Posterior cingulate gyrus (tissue), 11 donors: ENCODE measurements around the gene TTLL11.
A peak's percentile ranks its signal among the peaks of the same experiment; 100 is the strongest.

Experiments
- DNase-seq, 10 donors: peaks; one replicate each; pipeline versions ENCODE4 v3.0.0 to v3.0.0-alpha.2; 2020 to 2021; ENCODE audit warnings: mixed read lengths in 3 of 10
- intact Hi-C: fragments of 100-400 bp; cut with DNase I; formaldehyde crosslinking; loops from one replicate; pipeline ENCODE4 v1.15.1; 2023

The TTLL11 gene

GRCh38 chr9:122092611-122093506 is at the start of gene TTLL11:
TSS of gene TTLL11 (minus strand) at chr9:122093308. CDS start at chr9:122093148, 160 bp downstream.
- DNase-seq = peak; percentile 96 to 100 (median 98)
- intact Hi-C loops = loop anchor here (10.0 kb wide), 2 partner anchors 722 to 812 kb away; partner anchors contain the start of gene RC3H2

GRCh38 chr9:122141671-122142070 is 48.6 kb upstream of the TTLL11 start:
- no peak for DNase-seq
- intact Hi-C loops = no loop called here

GRCh38 chr9:122140368-122141193 is 47.5 kb upstream of the TTLL11 start:
- no peak for DNase-seq
- intact Hi-C loops = no loop called here

GRCh38 chr9:122138560-122139268 is 45.6 kb upstream of the TTLL11 start:
- peak in 1 of 10 donors; percentile 46 for DNase-seq
- intact Hi-C loops = no loop called here

- intact Hi-C loops = no loop called here
Measured at GRCh38 chr9:122135529-122135859, 42.4 kb upstream of the TTLL11 start.

GRCh38 chr9:122134822-122135528 is 41.9 kb upstream of the TTLL11 start:
- intact Hi-C loops = no loop called here
- DNase-seq = no peak

More at GRCh38 chr9:122135529-122135859, 42.4 kb upstream of the TTLL11 start:
- peak in 1 of 10 donors; percentile 51 for DNase-seq

GRCh38 chr9:122133984-122134535 is 41.0 kb upstream of the TTLL11 start:
- no peak for DNase-seq
- intact Hi-C loops = no loop called here

- DNase-seq = peak in 1 of 10 donors; percentile 81
- intact Hi-C loops = no loop called here
Measured at GRCh38 chr9:122133263-122133983, 40.3 kb upstream of the TTLL11 start.

GRCh38 chr9:122132539-122132938 is 39.4 kb upstream of the TTLL11 start:
- intact Hi-C loops = no loop called here
- DNase-seq = no peak

GRCh38 chr9:122131401-122132001 is 38.4 kb upstream of the TTLL11 start:
- intact Hi-C loops = no loop called here
- DNase-seq = peak in 7 of 10 donors; percentile 40 to 91 (median 56)

- intact Hi-C loops = no loop called here
- no peak for DNase-seq
Measured at GRCh38 chr9:122130837-122131236, 37.7 kb upstream of the TTLL11 start.

- DNase-seq = no peak
- intact Hi-C loops = loop anchor here (5.0 to 10.0 kb wide), 4 partner anchors 135 to 685 kb away; partner anchors contain the start of genes MRRF and RBM18
Measured at GRCh38 chr9:122129969-122130368, 36.9 kb upstream of the TTLL11 start.

GRCh38 chr9:122128969-122129343 is 35.8 kb upstream of the TTLL11 start:
- DNase-seq = peak in 1 of 10 donors; percentile 50
- intact Hi-C loops = loop anchor here (5.0 to 10.0 kb wide), 4 partner anchors 136 to 686 kb away; partner anchors contain the start of genes MRRF and RBM18

GRCh38 chr9:122128007-122128968 is 35.2 kb upstream of the TTLL11 start:
- intact Hi-C loops = loop anchor here (5.0 to 10.0 kb wide), 4 partner anchors 137 to 687 kb away; partner anchors contain the start of genes MRRF and RBM18
- DNase-seq = peak in 1 of 10 donors; percentile 83

- peak in 9 of 10 donors; percentile 45 to 96 (median 85) for DNase-seq
- intact Hi-C loops = loop anchor here (5.0 to 10.0 kb wide), 4 partner anchors 137 to 687 kb away; partner anchors contain the start of genes MRRF and RBM18
Measured at GRCh38 chr9:122127396-122127798, 34.3 kb upstream of the TTLL11 start.

- intact Hi-C loops = loop anchor here (5.0 to 10.0 kb wide), 4 partner anchors 138 to 688 kb away; partner anchors contain the start of genes MRRF and RBM18
- DNase-seq = peak in 6 of 10 donors; percentile 38 to 91 (median 50)
Measured at GRCh38 chr9:122126331-122127261, 33.5 kb upstream of the TTLL11 start.
